ENCODE results near the gene PNPLA2. TPM values are rescaled to one million over a fixed set of nuclear protein-coding genes. Genes with fewer than 3 reads are reported as not detected.

Gene PNPLA2
- total RNA-seq, 1 donor from 2014 or later: 346 TPM

- DNase-seq (no peak), ATAC-seq (ENCODE audit: poor library complexity) (no peak)
- intact Hi-C loops (cut with DNase I): no loop called here
Measured at GRCh38 chr11:825366-826226, 6.9 kb downstream of the PNPLA2 start.

GRCh38 chr11:826227-826621 is 7.5 kb downstream of the PNPLA2 start:
- DNase-seq (no peak), ATAC-seq (ENCODE audit: poor library complexity) (no peak)
- intact Hi-C loops (cut with DNase I): no loop called here

DNA sequence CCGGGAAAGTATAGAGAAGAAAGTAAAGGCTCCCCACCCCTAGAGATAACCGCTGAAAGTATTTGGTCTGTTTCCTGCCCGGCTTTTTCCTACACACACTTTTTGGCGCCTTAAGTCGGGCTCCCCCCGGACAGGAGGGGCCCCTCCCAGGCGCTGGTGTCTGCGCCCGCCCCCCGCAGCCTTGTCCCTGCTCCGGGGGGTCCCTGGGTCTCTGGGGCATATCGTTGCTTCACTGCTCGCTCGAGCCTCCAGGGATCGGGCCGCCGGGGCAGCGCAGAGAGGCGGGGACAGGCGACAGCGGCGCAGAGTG is 8.1 kb downstream of the PNPLA2 start:
- DNase-seq (no peak), ATAC-seq (ENCODE audit: poor library complexity) (no peak)
- intact Hi-C loops (cut with DNase I): no loop called here

GRCh38 chr11:827146-827896 is 8.6 kb downstream of the PNPLA2 start:
- intact Hi-C loops (cut with DNase I): no loop called here
- DNase-seq: no peak
- no peak for ATAC-seq (ENCODE audit: poor library complexity)

GRCh38 chr11:827897-828192 is 9.1 kb downstream of the PNPLA2 start, which contains the start of gene CRACR2B:
CRACR2B (plus strand) TSS chr11:827919; CDS start chr11:828608, 689 bp downstream.
- intact Hi-C loops (cut with DNase I): no loop called here

GRCh38 chr11:828506-829175 is 9.9 kb downstream of the PNPLA2 start:
- no peak for ATAC-seq (ENCODE audit: poor library complexity)
- intact Hi-C loops (cut with DNase I): no loop called here
- no peak for DNase-seq

More at GRCh38 chr11:827897-828192, 9.1 kb downstream of the PNPLA2 start, which contains the start of gene CRACR2B:
- ATAC-seq (ENCODE audit: poor library complexity): no peak
- no peak for DNase-seq

- ATAC-seq (ENCODE audit: poor library complexity) (peak; percentile 4), DNase-seq (peak; percentile 81)
- intact Hi-C loops (cut with DNase I): no loop called here
Measured at GRCh38 chr11:829176-829846, 10.6 kb downstream of the PNPLA2 start.

GRCh38 chr11:829847-830294 is 11.2 kb downstream of the PNPLA2 start:
- peak; percentile 0 for ATAC-seq (ENCODE audit: poor library complexity)
- DNase-seq: no peak
- intact Hi-C loops (cut with DNase I): no loop called here

DNA sequence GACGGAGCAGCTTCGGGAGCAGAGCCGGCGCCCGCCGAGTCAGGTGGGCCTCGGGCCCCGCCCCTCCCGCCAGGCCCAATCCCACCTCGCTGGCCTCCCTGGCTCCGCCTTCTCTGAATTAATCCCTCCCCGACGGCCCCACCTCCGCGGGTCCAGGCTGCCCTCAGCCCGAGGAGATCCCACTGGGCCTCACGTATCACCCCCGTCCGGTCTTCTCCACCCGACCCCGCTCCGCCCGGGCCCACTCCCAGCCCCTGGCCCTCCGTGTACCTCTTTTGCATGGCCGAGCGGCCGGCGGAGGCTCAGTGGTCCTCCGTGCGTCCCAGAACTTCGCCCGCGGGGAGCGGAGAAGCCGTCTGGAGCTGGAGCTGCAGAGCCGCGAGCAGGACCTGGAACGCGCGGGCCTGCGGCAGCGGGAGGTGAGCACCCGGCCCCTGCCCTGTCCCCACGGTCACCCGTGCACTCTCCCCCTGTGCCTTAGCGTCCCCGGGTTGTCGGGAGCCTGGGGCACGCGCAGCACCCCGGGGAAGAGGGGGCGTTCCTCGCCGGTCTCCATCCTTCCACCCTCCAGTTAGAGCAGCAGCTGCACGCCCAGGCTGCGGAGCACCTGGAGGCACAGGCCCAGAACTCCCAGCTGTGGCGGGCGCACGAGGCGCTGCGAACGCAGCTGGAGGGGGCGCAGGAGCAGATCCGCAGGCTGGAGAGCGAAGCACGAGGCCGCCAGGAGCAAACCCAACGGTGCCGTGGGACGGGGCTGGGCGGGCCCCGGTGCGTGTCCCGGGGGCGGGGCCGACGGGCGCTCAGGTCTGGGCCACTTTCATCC is 11.8 kb downstream of the PNPLA2 start:
- DNase-seq (peak; percentile 90), ATAC-seq (ENCODE audit: poor library complexity) (peak; percentile 55)
- intact Hi-C loops (cut with DNase I): no loop called here

DNA sequence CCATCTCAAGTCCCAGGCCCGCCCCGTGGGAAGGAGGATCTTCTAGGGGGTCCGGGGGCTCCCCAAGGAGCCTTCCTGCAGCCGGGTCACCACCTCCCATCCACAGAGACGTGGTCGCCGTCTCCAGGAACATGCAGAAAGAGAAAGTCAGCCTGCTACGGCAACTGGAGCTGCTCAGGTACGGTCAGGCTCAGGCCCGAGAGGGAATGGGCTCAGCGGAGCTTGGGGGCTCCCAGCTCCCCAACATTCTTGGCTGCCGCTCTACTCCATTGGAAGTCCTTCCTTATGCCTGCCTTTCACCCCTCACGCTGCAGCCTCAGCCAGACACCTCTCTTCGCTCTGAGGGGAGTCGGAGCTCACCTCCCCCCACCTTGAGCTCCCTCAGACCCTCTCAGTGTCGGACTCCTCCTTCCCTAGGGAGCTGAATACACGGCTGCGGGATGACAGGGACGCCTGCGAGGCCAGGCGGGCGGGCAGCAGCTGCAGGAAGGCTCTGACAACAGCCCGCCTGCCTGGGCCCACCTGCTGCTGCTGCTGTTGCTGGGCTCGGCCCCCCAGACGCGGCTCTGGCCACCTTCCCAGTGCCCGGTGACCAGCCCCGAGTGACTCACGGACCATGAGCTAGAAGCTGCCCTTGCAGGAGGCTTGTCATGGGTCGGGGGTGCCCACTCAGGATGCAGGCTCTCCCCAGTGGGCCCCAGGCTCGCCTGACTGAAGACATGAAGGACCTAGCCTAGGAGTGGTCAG is 12.6 kb downstream of the PNPLA2 start:
- intact Hi-C loops (cut with DNase I): no loop called here
- no peak for ATAC-seq (ENCODE audit: poor library complexity)

GRCh38 chr11:831961-832528 is 13.3 kb downstream of the PNPLA2 start:
- intact Hi-C loops (cut with DNase I): no loop called here
- ATAC-seq (ENCODE audit: poor library complexity) (no peak), DNase-seq (no peak)

More for the DNA sequence above, 12.6 kb downstream of the PNPLA2 start:
- no peak for DNase-seq

GRCh38 chr11:832529-833113 is 13.9 kb downstream of the PNPLA2 start, which contains the start of gene CD151:
CD151 (plus strand) TSS chr11:832952; CDS start chr11:836070, 3,118 bp downstream.
- intact Hi-C loops (cut with DNase I): no loop called here
- DNase-seq (peak; percentile 62), ATAC-seq (ENCODE audit: poor library complexity) (peak; percentile 38)

- ATAC-seq (ENCODE audit: poor library complexity) (peak; percentile 11), DNase-seq (peak; percentile 78)
- intact Hi-C loops (cut with DNase I): no loop called here
Measured at GRCh38 chr11:833114-833791, 14.5 kb downstream of the PNPLA2 start.

DNA sequence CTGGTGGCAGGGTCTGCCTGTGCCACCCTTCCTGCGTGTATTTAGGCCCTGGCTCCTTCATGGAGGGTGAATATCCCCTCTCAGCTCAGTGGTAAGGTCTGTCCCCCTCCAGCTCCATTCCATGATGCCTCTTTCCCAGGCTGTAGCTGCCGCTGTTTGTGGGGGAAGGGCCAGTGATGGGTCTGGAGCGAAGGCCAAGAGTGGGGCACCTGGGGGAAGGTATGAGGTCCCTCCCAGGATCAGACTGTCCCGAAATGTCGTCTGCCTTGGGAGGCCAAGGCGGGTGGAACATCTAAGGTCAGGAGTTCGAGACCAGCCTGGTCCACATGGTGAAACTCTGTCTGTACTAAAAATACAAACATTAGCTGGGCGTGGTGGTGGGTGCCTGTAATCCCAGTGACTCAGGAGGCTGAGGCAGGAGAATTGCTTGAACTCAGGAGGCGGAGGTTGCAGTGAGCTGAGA is 15.2 kb downstream of the PNPLA2 start:
- ATAC-seq (ENCODE audit: poor library complexity): no peak
- intact Hi-C loops (cut with DNase I): no loop called here
- DNase-seq: no peak

- DNase-seq (peak; percentile 87), ATAC-seq (ENCODE audit: poor library complexity) (peak; percentile 55)
- intact Hi-C loops (cut with DNase I): no loop called here
Measured at GRCh38 chr11:834371-835316, 15.9 kb downstream of the PNPLA2 start.
